HuH-7 (cell line): ENCODE measurements around the gene CPVL.
A peak's percentile ranks its signal among the peaks of the same experiment; 100 is the strongest.

Experiments
- DNase-seq: peaks from one replicate; pipeline ENCODE4 v3.0.0; 2011; ENCODE audit warnings: low spot score

The CPVL gene

GRCh38 chr7:28973591-28973990, 172.7 kb downstream of the CPVL start:
- no peak for DNase-seq

DNA sequence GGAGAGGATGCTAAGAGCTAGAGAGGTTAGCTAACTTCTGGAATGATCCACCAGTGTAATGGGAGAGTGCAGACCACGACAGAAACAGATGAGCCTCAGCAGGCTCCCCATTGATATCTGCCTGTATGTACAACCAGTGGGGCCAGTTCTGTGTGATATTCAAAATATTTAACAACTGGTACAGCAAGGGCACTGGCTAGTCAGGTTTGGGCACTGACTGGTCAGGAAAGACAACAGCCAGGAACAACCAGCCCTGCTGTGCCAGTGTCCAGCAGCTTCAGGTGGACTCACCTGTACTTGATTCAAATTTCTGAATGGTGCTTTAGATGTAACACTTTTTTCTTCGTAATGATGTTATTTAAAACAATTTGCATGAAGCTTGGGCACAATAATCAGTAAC, 182.3 kb downstream of the CPVL start:
- DNase-seq: no peak

- no peak for DNase-seq
Measured at GRCh38 chr7:28961972-28962371, 184.4 kb downstream of the CPVL start.

DNA sequence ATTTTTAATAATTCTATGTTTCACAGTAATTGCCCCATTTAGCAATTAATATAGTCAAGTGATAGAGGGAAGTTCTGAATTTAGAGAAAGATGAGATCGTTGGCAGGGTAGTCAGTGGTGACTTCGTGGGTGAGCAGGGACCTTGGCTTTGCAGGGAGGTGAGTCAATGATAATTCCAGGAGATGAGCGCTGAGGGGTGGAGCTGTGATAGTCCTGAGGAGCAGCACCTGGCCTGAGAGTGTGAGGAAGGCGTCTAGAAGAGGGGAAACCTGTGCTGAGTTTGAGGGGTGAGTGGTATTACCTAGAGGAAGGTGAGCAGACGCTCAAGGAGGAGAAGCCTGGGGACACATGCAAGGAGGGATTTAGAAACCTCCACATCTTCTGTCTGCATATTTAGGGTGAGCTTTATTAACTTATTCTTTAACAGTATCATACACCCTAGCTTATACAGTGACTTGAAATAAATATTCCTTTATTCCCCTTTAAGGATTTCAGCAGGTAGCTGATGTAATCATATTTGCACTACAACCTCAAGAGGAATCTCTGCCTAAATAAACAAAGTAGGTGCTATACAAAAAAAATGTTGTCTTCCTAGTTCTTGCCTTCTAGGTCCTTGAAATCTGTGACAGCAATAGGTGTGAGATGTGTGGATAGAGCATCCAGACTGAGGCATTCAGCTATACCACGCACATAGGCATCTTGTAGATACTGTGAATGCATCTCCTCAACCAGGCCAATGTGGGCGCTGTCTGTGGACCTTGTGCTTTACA, 186.1 kb downstream of the CPVL start:
- no peak for DNase-seq

DNA sequence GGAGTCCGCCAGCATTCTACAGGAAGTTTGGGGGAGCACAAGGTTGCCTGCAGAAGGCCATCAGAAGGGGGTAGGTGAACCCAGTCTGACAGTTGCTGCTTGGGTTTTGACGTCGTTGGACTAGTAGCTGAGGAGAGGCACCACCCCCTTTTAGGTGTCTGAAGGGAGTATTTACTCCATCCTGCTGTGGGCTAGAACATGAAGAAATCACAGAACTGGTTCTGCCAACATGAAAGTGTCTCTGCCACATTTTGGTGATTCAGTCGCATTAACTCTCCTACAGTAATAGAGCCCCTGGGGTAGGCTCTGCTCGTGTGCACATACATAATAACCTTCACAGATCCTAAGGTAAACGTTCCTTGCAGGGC, 187.4 kb downstream of the CPVL start:
- DNase-seq: no peak

- DNase-seq: no peak
Measured at GRCh38 chr7:28958235-28958979, 187.9 kb downstream of the CPVL start, which contains the start of gene TRIL. TSS of gene TRIL (minus strand) at chr7:28958330. CDS start at chr7:28958046, 284 bp downstream.

GRCh38 chr7:28957751-28958234, 188.5 kb downstream of the CPVL start:
- no peak for DNase-seq

DNA sequence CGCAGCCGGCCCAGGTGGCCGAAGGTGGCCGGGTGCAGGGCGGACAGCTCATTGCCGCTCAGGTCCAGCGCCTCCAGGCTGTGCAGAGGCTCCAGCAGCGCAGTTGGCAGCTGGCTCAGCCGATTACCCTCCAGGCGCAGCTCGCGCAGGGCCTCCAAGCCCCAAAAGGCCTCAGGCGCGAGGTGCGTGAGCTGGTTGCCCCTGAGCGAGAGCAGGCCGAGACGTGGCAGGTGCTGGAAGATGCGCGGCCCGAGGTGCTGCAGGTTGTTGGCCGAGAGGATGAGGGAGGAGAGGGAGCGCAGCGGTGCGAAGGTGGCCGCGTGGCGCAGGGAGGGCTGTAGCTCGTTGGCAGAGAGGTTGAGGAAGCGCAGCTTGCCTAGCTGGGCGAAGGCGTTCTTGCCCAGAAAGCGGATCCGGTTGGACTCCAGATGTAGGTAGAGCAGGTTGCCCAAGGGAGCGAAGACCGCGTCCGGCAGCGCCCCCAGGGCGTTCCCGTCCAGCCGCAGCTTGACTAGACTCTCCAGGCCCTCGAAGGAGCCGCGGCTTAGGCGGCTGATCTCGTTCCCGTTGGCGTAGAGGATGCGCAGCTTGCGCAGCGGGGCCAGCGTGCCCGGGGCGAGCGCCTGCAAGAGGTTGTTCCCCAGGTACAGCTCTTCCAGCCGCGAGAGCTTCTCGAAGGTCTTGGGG, 189.1 kb downstream of the CPVL start:
- DNase-seq: no peak

DNA sequence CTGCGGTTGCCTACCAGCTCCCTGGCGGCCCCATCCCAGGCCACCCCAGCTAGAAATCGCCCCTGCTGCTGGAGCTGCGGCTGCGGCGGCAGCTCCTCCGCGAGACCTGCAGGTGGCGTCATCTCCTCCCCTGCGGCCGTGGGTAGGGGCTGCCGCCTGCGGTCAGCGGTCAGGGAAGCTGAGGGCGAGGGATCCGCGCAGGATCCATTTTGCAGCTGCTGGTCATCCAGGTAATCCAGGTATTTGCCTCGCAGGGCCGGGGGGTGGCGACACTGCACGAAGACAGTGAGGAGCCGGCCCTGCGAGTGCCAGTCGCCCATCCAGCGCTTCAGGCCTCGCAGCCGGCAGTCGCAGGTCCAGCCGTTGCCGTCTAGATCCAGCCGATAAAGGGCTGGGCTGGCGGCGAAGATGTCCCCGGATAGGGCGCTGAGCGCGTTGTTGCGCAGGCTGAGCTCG, 189.7 kb downstream of the CPVL start:
- peak; percentile 98 for DNase-seq

DNA sequence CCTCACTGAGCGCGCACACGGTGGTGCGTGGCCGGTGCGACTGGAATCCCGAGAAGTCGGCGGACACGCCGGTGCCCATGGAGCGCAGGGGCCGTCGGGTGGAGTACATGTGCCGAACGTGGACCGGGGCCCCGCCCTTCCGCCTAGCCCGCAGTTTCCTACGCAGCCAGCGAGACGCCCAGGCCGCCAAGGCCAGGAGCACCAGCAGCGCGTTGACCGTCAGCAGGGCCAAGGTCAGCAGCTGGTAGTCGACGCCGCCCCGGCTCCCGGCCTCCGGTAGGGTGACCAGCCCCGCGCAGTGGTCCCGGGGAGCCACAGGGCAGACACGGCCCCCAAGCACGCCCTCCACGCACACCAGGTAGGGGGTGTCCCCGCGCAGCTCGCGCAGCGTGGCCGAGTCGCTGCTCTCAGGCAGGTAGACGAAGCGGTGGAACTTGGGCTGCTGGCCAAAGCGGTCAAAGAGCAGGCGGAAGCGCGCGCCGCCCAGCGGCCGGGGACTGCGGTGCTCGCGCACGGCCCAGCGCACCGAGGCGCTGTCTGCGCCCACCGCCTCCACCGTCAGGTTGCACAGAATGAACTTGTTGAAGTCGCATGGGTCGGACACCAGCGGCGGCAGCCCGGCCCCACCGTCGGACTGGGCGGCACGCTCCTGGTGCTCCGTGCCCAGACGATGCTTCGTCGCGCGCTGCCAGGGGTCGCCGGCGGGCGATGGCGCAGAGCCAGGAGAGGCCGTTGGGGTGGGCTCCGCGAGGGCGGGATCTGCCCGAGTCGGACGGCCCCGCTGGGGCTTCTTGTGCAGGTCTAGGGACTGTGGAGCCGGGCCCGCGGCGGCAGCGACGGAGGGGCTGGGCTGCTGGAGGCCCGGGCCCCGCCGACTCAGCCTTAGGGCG, 190.4 kb downstream of the CPVL start:
- peak; percentile 93 for DNase-seq

DNA sequence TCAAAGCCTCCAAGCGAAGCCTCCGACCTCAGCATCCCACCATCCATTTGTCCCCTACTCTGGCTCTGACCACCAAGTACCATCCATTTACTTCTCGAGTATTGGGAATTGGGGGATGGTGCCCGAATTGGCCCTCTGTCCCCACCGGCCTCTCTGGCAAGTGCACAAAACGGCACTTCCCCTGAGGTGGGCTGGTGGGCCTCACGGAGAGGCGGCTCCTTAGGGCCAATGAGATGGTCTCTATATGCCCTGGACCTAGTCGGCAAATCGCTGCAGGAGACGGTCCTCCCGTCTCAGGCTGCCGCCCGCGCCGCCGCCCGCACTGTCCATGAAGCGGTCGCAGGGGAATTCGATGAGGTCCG, 191.0 kb downstream of the CPVL start:
- DNase-seq: no peak

DNA sequence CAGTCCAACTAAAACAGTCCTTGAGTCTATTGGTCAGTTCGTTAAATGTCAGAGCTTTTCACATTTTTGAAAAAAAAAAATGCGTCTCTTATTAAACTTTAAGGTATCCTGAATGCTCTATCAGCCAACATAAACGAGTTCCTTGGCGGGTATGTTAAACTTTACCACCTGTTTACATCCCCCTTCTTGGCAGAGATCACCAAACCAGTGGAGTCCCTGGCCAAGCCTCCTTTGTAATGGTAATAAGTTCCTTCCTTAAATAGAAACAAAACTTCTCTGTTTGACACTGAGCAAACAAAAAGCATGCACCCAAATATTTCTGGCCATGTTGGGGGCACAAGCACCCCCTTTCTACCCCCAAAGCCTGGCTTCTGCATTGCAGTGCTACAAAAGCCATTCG, 191.4 kb downstream of the CPVL start:
- DNase-seq: no peak

DNA sequence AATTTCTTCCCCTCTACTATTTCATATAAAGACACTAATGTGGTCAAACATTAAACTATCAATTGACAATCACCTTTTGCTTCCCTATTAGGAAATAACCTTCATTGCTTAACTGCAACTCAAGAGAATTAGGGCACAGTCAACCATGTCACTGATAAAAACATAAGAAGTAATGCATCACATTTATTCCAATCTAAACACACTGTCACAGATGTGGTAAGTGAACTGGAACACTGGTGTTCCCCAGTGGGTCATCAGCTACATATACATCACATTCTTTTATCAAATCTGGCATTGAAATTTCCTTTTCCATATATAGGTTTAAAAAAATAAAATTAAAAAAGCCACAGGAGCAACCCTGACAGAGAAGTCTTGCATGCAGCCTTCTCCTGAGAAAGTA, 191.9 kb downstream of the CPVL start:
- no peak for DNase-seq

- DNase-seq: no peak
Measured at GRCh38 chr7:28953633-28954032, 192.7 kb downstream of the CPVL start.
